ENCODE results near the gene NIPSNAP2.
"Not testable (repeated sequence)": the region's sequence is repeated elsewhere in the genome, so short reads cannot be mapped to it uniquely, and the experiment has no call there.

Gene NIPSNAP2

GRCh38 chr7:55964261-55965099 is at the start of gene NIPSNAP2:
Gene NIPSNAP2, plus strand, starts transcription at chr7:55964585. Its CDS starts 25 bp downstream, at chr7:55964610.
- DNase-seq (ENCODE audit: low read depth): peak; percentile 43

DNA sequence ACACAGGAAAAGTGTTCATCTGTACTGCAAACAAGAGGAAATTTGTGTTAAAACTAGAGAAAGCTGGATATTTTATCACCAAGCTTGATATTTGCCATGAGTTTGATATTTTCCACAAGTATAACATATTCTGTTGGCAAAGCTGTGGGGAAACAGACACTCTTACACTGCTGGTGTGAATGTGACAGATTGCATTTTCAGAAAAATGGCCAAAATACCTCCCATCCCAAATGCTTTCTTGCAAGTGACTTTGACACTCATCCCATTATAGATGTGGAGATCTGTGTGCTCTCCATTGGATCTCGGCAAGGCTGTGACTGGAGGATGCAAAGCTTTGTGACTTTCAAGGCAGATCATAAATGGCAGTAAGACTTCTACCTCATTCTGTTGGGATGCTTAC is 46.6 kb upstream of the NIPSNAP2 start:
- no peak for DNase-seq (ENCODE audit: low read depth)

GRCh38 chr7:55928006-55928767 is 36.2 kb upstream of the NIPSNAP2 start:
- no peak for DNase-seq (ENCODE audit: low read depth)

DNA sequence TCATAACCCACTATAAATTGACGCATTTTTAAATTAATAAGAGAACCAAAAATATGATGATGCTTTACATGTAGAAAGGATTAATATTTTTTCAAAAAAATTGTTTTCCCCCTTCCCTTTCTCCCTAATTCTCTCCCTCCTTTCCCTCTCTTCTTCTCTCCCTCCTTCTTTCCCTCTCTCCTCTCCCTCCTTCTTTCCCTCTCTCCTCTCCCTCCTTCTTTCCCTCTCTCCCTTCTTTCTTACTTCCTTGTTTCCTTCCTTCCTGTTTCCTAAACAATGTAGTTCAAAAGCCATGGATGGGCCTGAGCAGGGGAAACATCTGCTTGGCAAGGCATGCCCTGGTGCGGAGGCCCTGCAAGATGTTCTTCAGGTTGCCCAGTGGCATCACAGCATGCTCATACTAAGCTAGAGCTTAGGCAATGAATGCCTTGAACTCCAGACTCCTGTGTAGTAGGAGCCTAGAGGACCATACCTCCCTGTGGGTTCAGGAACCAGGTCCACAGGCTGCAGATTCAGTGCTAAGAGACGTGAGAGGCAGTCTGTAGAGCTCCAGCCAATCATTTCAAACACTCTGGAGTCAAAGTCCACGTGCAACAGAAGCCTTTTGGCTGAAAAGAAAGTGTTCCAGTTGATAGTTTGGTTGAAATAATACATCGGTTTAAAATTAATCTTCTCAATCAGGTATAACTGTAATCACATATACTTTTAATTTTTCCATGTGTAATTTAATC is 32.8 kb upstream of the NIPSNAP2 start:
- no peak for DNase-seq (ENCODE audit: low read depth)

DNA sequence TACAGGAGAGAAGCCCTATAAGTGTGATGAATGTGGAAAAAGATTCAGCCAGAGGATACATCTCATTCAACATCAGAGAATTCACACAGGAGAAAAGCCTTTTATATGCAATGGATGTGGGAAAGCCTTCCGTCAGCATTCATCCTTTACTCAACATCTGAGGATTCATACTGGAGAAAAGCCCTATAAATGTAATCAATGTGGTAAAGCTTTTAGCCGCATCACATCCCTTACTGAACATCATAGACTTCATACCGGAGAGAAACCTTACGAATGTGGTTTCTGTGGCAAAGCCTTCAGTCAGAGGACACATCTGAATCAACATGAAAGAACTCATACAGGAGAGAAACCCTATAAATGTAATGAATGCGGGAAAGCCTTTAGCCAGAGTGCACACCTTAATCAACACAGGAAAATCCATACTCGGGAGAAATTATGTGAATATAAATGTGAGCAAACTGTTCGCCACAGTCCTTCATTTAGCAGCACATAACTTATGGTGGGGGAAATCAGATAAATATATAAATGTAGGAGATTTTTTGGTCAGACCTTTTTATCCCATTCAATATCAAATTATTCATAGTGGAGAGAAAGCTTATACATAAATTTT is 24.8 kb upstream of the NIPSNAP2 start:
- DNase-seq (ENCODE audit: low read depth): no peak

DNA sequence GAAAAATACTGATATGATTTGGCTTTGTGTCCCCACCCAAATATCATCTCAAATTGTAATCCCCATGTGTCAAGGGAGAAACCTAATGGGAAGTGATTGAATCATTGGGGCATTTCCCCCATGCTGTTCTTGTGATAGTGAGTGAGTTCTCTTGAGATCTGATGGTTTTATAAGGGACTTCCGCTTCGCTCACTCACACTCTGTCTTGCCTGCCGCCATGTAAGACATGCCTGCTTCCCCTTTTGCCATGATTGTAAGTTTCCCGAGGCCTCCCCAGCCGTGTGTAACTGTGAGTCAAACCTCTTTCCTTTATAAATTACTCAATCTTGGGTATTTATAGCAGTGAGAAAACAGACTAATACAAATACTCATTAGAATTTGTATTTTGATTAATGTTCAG is 17.8 kb upstream of the NIPSNAP2 start:
- DNase-seq (ENCODE audit: low read depth): no peak

- peak; percentile 88 for DNase-seq (ENCODE audit: low read depth)
These were observed 12.6 kb upstream of the NIPSNAP2 start, which contains the start of gene MRPS17 for GRCh38 chr7:55951637-55952351. Gene MRPS17, plus strand, starts transcription at chr7:55951877. Its CDS starts 1,319 bp downstream, at chr7:55953196.

DNA sequence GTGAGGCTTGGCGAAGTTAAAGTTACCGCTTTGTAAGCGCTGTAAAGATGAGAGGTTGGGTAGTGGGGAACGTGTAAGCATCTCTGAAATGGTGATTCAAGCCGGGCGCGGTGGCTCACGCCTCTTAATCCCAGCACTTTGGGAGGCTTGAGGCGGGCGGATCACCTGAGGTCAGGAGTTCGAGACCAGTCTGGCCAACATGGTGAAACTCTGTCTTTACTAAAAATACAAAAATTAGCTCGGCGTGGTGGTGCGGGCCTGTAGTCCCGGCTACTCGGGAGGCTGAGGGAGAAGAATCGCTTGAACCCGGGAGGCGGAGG is 12.1 kb upstream of the NIPSNAP2 start:
- DNase-seq (ENCODE audit: low read depth): not testable (repeated sequence)

GRCh38 chr7:55953707-55954475 is 10.5 kb upstream of the NIPSNAP2 start:
- DNase-seq (ENCODE audit: low read depth): no peak

GRCh38 chr7:55957190-55957589 is 7.2 kb upstream of the NIPSNAP2 start:
- no peak for DNase-seq (ENCODE audit: low read depth)

GRCh38 chr7:55962014-55962413 is 2.4 kb upstream of the NIPSNAP2 start:
- DNase-seq (ENCODE audit: low read depth): no peak

GRCh38 chr7:55963584-55964168 is 709 bp upstream of the NIPSNAP2 start:
- DNase-seq (ENCODE audit: low read depth): no peak

GRCh38 chr7:55965100-55965470 is 700 bp downstream of the NIPSNAP2 start:
- DNase-seq (ENCODE audit: low read depth): no peak

- no peak for DNase-seq (ENCODE audit: low read depth)
These were observed 1.5 kb downstream of the NIPSNAP2 start for GRCh38 chr7:55965805-55966421.

- no peak for DNase-seq (ENCODE audit: low read depth)
These were observed 2.5 kb downstream of the NIPSNAP2 start for GRCh38 chr7:55966851-55967250.

DNA sequence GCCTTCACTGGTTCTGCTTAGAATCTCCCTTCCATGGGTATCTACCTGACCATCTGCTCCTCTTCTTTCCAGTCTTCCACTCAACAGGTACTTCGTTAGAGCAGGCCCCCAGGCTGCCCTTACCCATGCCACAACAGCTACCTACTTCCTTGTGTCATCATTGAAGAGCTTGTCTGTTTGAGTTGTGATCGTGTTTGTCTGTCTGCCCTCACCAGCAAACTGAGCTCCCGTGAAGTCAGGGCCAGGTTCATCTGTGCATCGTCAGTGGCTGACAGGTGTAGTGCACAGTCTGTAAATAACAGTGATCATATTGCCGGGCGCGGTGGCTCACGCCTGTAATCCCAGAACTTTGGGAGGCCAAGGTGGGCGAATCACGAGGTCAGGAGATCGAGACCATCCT is 5.0 kb downstream of the NIPSNAP2 start:
- no peak for DNase-seq (ENCODE audit: low read depth)

DNA sequence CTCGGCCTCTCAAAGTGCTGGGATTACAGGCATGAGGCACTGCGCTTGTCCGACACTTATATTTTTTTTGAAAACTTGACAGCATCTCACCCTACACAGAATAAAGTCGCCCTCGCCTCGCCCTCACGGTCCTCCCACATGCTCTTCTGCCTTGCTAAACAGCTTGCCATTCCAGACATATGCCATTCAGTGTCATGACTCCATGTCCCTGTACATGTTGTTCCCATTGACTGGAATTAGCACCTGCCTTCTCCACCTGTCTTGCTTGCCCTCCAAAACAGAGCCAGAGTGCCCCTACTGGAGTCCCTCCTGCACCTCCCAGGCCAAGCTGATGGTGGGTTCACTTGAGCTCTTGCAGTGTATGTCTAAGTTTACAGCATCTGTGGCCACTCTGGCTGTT is 6.2 kb downstream of the NIPSNAP2 start:
- DNase-seq (ENCODE audit: low read depth): no peak

DNA sequence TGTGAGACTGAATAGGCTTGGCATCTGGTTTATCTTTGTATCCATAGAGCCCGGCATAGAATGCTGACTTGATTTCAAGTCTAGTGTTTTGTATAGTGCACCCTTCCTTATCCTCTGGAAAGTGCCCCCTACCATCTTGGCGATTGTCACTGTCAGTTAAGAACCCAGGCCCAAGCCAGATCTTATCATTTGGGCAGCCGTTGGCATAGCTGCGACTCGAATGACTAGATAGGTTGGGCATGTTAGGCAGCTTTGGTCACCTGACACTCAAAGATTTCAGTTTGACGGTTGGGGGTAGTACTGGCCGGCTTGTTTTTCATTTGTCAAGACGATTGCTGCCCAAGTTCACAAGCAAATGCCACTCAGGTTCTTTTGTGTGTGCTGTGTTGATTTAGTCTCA is 6.6 kb downstream of the NIPSNAP2 start:
- DNase-seq (ENCODE audit: low read depth): no peak

DNA sequence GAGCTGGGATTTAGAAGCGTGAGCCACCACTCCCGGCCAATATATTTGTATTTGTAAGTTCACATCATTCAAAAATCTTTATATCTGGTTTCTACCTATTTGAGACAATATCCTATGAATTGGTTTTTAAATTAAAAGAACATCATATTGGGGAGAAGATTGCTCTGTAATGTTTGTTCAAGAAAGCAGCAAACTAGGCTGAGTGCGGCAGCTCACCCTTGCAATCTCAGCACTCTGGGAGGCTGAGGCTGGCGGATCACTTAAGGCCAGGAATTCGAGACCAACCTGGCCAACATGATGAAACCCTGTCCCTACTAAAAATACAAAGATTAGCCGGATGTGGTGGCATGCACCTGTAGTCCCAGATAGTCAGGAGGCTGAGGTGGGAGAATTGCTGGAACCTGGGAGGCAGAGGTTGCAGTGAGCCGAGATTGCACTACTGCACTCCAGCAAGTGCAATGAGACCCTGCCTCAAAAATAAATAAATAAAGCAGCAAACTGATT is 9.4 kb downstream of the NIPSNAP2 start:
- no peak for DNase-seq (ENCODE audit: low read depth)
